SK-N-SH (cell line): Measurements from ENCODE around the gene TBRG4. TPM values are rescaled to one million over a fixed set of nuclear protein-coding genes. Genes with fewer than 3 reads are reported as not detected.

Experiments
- CTCF ChIA-PET: fragments of 300-600, 350-600 bp; formaldehyde crosslinking; extraction: SDS; loops from one replicate; lab custom pipeline; 2021; lab: Yijun Ruan, JAX
- POLR2A ChIA-PET: fragments of 350-600 bp; sonication (Branson Sonifier 250); formaldehyde crosslinking; extraction: SDS; loops from one replicate; lab custom pipeline; 2020; ENCODE audit warnings: antibody characterized with exemption, inconsistent platforms; lab: Yijun Ruan, JAX
- DNase-seq: peaks from one replicate; pipeline ENCODE4 v3.0.0; 2012
- H2AFZ ChIP-seq: fragments of 200-600 bp; sonication (generic); 2 replicates; pipeline ENCODE4 v1.8.1; 2016; ENCODE audit warnings: antibody characterized with exemption, mild to moderate bottlenecking, low read depth
- H3F3A ChIP-seq: fragments of 200-600 bp; sonication (generic); replicated peaks from 2 replicates; pipeline ENCODE3; 2016; ENCODE audit warnings: antibody characterized with exemption, mild to moderate bottlenecking; ENCODE audit not compliant: insufficient read depth
- H3K27ac ChIP-seq, 2 experiments: fragments of 200-500 bp in 1 of 2; fragments of 200-600 bp in 1 of 2; sonication (Bioruptor generic) in 1 of 2; sonication (generic), shearing (Covaris generic) in 1 of 2; 2 replicates each; pipeline versions ENCODE4 v1.5.1 to v1.6.1; 2014 to 2016; ENCODE audit warnings: low read depth in 2 of 2, inconsistent platforms in 1 of 2, low read length in 1 of 2, mild to moderate bottlenecking in 1 of 2, mixed read lengths in 1 of 2
- H3K27me3 ChIP-seq: fragments of 200-600 bp; sonication (generic), shearing (Covaris generic); 2 replicates; pipeline ENCODE4 v1.6.1; 2016; ENCODE audit warnings: mixed run types; ENCODE audit not compliant: insufficient read depth
- H3K36me3 ChIP-seq, 2 experiments: fragments of 200-500 bp in 1 of 2; fragments of 200-600 bp in 1 of 2; sonication (Bioruptor generic) in 1 of 2; sonication (generic) in 1 of 2; replicated peaks in 1 of 2; 2 replicates each; pipeline versions ENCODE3 to v1.5.1; 2014 to 2016; ENCODE audit warnings: low read length in 1 of 2, mild to moderate bottlenecking in 1 of 2; ENCODE audit not compliant: insufficient read depth in 2 of 2, control insufficient read depth in 1 of 2
- H3K4me1 ChIP-seq, 2 experiments: fragments of 200-500 bp in 1 of 2; fragments of 200-600 bp in 1 of 2; sonication (Bioruptor generic) in 1 of 2; sonication (generic), shearing (Covaris generic) in 1 of 2; 2 replicates each; pipeline versions ENCODE4 v1.5.1 to v1.6.1; 2014 to 2016; ENCODE audit warnings: low read depth in 1 of 2, low read length in 1 of 2, mixed run types in 1 of 2; ENCODE audit not compliant: insufficient read depth in 2 of 2, control insufficient read depth in 1 of 2
- H3K4me2 ChIP-seq: fragments of 200-600 bp; sonication (generic), shearing (Covaris generic); 2 replicates; pipeline ENCODE4 v1.6.1; 2017; ENCODE audit warnings: mixed run types
- H3K4me3 ChIP-seq, 2 experiments: fragments of 200-500 bp in 1 of 2; fragments of 200-600 bp in 1 of 2; sonication (Bioruptor generic) in 1 of 2; sonication (generic), shearing (Covaris generic) in 1 of 2; 2 replicates each; pipeline versions ENCODE4 v1.5.1 to v1.8.1; 2014 to 2016; ENCODE audit warnings: low read depth in 2 of 2, inconsistent platforms in 1 of 2, low read length in 1 of 2, mild to moderate bottlenecking in 1 of 2, mixed read lengths in 1 of 2, moderate library complexity in 1 of 2
- H3K79me2 ChIP-seq: fragments of 200-600 bp; sonication (generic); 2 replicates; pipeline ENCODE4 v1.8.1; 2017; ENCODE audit warnings: mild to moderate bottlenecking; ENCODE audit not compliant: insufficient read depth
- H3K9ac ChIP-seq: fragments of 200-600 bp; sonication (generic); 2 replicates; pipeline ENCODE4 v1.6.1; 2017; ENCODE audit warnings: mixed run types
- H3K9me2 ChIP-seq: fragments of 200-600 bp; sonication (generic); 2 replicates; pipeline ENCODE4 v1.6.1; 2017; ENCODE audit warnings: mixed run types
- H3K9me3 ChIP-seq: fragments of 200-600 bp; sonication (generic); 2 replicates; pipeline ENCODE4 v1.6.1; 2017; ENCODE audit warnings: mixed run types, mild to moderate bottlenecking, moderate library complexity
- H4K20me1 ChIP-seq: fragments of 200-600 bp; sonication (generic); 2 replicates; pipeline ENCODE4 v1.6.1; 2017; ENCODE audit warnings: mild to moderate bottlenecking, mixed run types; ENCODE audit not compliant: insufficient read depth
- CHD2 ChIP-seq: fragments of 150-350 bp; IDR thresholded peaks from 2 replicates; pipeline ENCODE4 v1.6.1; 2018; ENCODE audit warnings: low read length; ENCODE audit not compliant: partially characterized antibody
- EZH2phosphoT487 ChIP-seq: fragments of 200-600 bp; sonication (generic); IDR thresholded peaks from 2 replicates; pipeline ENCODE4 v1.6.1; 2017; ENCODE audit warnings: low read depth, mixed run types, mild to moderate bottlenecking, antibody characterized with exemption, moderate library complexity, borderline replicate concordance
- FOSL2 ChIP-seq: IDR thresholded peaks from 2 replicates; pipeline ENCODE4 v1.4.0; 2012; ENCODE audit warnings: low read depth, mild to moderate bottlenecking, moderate library complexity, borderline replicate concordance
- FOXJ3 ChIP-seq: sonication (generic); formaldehyde crosslinking; IDR thresholded peaks from 2 replicates; pipeline ENCODE4 v1.5.1; 2020; ENCODE audit warnings: mild to moderate bottlenecking, missing genetic modification reagents
- GABPA ChIP-seq: IDR thresholded peaks from 2 replicates; pipeline ENCODE4 v1.4.0; 2012; ENCODE audit warnings: low read depth, mild to moderate bottlenecking
- GATA2 ChIP-seq: sonication (generic); formaldehyde crosslinking; IDR thresholded peaks from 2 replicates; pipeline ENCODE4 v1.5.0; 2020; ENCODE audit warnings: mild to moderate bottlenecking, missing genetic modification reagents
- JUND ChIP-seq: IDR thresholded peaks from 2 replicates; pipeline ENCODE4 v1.4.0; 2012
- MEF2A ChIP-seq: IDR thresholded peaks from 2 replicates; pipeline ENCODE4 v1.4.0; 2012; ENCODE audit warnings: low read depth, borderline replicate concordance
- MXI1 ChIP-seq: IDR thresholded peaks from 2 replicates; pipeline ENCODE4 v1.6.1; 2012; ENCODE audit warnings: mild to moderate bottlenecking, low read depth, low read length, improper control_type of control experiment
- POLR2AphosphoS5 ChIP-seq: IDR thresholded peaks from 2 replicates; pipeline ENCODE4 v1.6.1; 2012; ENCODE audit warnings: low read depth, low read length
- RFX5 ChIP-seq: IDR thresholded peaks from 2 replicates; pipeline ENCODE4 v1.6.1; 2012; ENCODE audit warnings: mild to moderate bottlenecking, improper control_type of control experiment, low read length
- RXRA ChIP-seq: IDR thresholded peaks from 2 replicates; pipeline ENCODE4 v1.4.0; 2012; ENCODE audit warnings: low read depth, mild to moderate bottlenecking, borderline replicate concordance
- SIN3A ChIP-seq: IDR thresholded peaks from 2 replicates; pipeline ENCODE4 v1.6.1; 2012; ENCODE audit warnings: low read depth, mild to moderate bottlenecking, low read length, moderate library complexity, borderline replicate concordance
- TAF1 ChIP-seq: IDR thresholded peaks from 2 replicates; pipeline ENCODE4 v1.6.1; 2012; ENCODE audit warnings: low read depth, mild to moderate bottlenecking, low read length, moderate library complexity, borderline replicate concordance
- TEAD4 ChIP-seq: IDR thresholded peaks from 2 replicates; pipeline ENCODE4 v1.4.0; 2012; ENCODE audit warnings: mild to moderate bottlenecking, borderline replicate concordance; ENCODE audit not compliant: insufficient read depth
- YY1 ChIP-seq: IDR thresholded peaks from 2 replicates; pipeline ENCODE4 v1.4.0; 2012; ENCODE audit warnings: low read depth, mild to moderate bottlenecking
- WGBS: methylation state at CpG from one replicate; pipeline ENCODE4 v1.1.6; 2017; ENCODE audit warnings: low lambda C conversion rate; 5-methylcytosine and 5-hydroxymethylcytosine counted together
- polyA plus RNA-seq, 3 experiments: library from polyadenylated mRNA; depleted of rRNA; stranded (reverse); fragments of >200 nt; gene quantifications; 2 replicates each; pipeline ENCODE4 v1.2.3, GENCODE V29; 2012
- TF ChIP-seq, protein P1 (sequence below): fragments of 150-350 bp; IDR thresholded peaks from 2 replicates; pipeline ENCODE4 v1.6.1; 2017; ENCODE audit warnings: antibody characterized with exemption, low read length, low read depth, borderline replicate concordance
- TF ChIP-seq, protein P2 (sequence below): IDR thresholded peaks from 2 replicates; pipeline ENCODE4 v1.6.1; 2012; ENCODE audit warnings: mild to moderate bottlenecking, low read depth, low read length, moderate library complexity

Gene TBRG4
- polyA plus RNA-seq, 1 of the 3 experiments (the other 2 are of a cell fraction) = 76.2 TPM

DNA sequence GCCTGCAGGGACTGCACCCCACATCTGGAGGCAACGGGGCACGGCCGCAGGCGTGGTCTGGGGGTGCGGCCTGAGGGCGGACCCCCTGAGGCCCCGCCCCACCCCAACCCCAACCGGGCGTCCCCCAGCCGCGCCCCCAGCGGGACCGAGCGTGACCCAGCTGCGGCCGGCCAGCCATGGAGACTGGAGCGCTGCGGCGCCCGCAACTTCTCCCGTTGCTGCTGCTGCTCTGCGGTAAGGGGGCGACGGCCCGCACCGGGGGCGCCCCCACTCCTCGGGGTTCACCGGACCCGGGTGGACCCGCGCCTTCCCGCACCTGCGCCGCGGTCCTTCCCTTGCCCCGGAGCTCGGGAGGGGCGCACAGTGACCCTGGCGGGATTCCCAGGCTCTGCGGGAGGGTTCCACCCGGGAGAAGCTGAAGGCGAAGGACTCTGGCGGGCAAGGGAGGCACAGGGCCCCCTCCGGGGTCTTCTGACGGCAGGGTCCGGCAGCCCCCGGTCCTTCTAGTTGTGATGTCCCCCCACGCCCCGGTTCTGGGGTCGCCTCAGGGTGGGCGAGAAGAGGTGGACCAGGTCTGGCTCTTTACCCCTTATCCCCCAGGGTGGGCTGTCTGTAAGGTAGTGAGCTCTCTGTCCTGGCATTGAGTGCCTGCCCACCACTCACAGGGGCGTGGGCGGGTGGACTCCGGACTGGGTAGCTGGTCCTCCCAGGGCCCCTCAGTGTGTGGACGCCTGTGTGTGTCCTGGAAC, 46.3 kb upstream of the TBRG4 start, which contains the start of gene RAMP3:
Gene RAMP3 (plus strand): TSS at position 139 of the 749 bp plus-strand sequence. CDS start 38 bp downstream, at position 177.
- CTCF ChIA-PET = interaction anchor here (0.7 to 14.4 kb wide), 15 partner anchors 10 to 697 kb away, joined by 3 to 201 read pairs (median 5); no protein-coding TSS in a partner anchor
- POLR2A ChIA-PET = interaction anchor here (0.6 kb wide), 1 partner anchor 420 kb away, joined by 4 read pairs; no protein-coding TSS in a partner anchor
- no peak within 1 kb of the TSS; the same call in 1 of the 2 replicates for H3K4me2 ChIP-seq
- no peak within 1 kb of the TSS for H2AFZ ChIP-seq
- WGBS = 28% methylated on average over 23 of the region's 56 CpGs
- H3K27ac ChIP-seq = no peak within 1 kb of the TSS
- no peaks in the 10 kb centered on the region for H3K9me2 ChIP-seq
- no peak within 1 kb of the TSS for H3K9ac ChIP-seq
- peaks cover 29% of the 10 kb centered on the region for H3K27me3 ChIP-seq
- no peaks in the 10 kb centered on the region for H3K9me3 ChIP-seq
- TF ChIP-seq MEF2A (no peak), FOXJ3 (CRISPR knock-in tag) (no peak), POLR2AphosphoS5 (no peak), GATA2 (CRISPR knock-in tag) (no peak), RFX5 (no peak), SIN3A (no peak), YY1 (no peak), FOSL2 (no peak), TEAD4 (no peak), JUND (no peak), TAF1 (no peak)
- TF ChIP-seq, protein P1, sequence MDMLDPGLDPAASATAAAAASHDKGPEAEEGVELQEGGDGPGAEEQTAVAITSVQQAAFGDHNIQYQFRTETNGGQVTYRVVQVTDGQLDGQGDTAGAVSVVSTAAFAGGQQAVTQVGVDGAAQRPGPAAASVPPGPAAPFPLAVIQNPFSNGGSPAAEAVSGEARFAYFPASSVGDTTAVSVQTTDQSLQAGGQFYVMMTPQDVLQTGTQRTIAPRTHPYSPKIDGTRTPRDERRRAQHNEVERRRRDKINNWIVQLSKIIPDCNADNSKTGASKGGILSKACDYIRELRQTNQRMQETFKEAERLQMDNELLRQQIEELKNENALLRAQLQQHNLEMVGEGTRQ = no peak
- H4K20me1 ChIP-seq = no peaks in the 10 kb centered on the region
- H3K4me1 ChIP-seq = peaks cover 0 to 14% of the 10 kb centered on the region in 2 experiments; a peak in 1 of 4 replicates
- H3K79me2 ChIP-seq = no peaks in the 10 kb centered on the region
- DNase-seq = peak; percentile 88
- H3F3A ChIP-seq = peaks cover 3% of the 10 kb centered on the region
- H3K4me3 ChIP-seq = peak within 1 kb of the TSS in 1 of 2 experiments; percentile 35; a peak in 1 of 4 replicates
- no peaks in the 10 kb centered on the region for H3K36me3 ChIP-seq

DNA sequence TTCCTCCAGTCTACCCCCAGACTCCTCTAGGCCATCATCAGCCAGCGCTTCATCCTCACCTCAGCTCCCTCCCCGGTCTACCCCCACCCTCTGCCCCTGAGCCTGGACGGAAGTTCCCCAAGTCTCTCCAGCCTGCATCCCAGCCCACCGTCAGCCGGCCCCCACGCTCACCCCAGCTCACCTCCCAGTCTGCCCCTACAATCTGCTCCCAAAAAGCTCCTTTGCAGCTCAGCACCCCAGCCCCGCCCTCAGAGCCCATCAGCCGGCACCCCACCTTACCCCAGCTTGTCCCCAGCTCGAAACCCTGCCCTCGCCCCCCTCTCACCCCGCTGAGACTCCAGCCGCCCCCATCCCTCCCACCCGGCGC, 45.8 kb upstream of the TBRG4 start:
- POLR2A ChIA-PET = interaction anchor here (0.6 kb wide), 1 partner anchor 421 kb away, joined by 4 read pairs; no protein-coding TSS in a partner anchor

More for the DNA sequence above, 45.8 kb upstream of the TBRG4 start:
- no peak overlapping the region; the same call in 1 of the 2 replicates for H3K4me2 ChIP-seq
- no peak for TF ChIP-seq EZH2phosphoT487
- TF ChIP-seq GABPA = no peak
- no peak for TF ChIP-seq RXRA
- no peak for TF ChIP-seq MXI1
- TF ChIP-seq, protein P2, sequence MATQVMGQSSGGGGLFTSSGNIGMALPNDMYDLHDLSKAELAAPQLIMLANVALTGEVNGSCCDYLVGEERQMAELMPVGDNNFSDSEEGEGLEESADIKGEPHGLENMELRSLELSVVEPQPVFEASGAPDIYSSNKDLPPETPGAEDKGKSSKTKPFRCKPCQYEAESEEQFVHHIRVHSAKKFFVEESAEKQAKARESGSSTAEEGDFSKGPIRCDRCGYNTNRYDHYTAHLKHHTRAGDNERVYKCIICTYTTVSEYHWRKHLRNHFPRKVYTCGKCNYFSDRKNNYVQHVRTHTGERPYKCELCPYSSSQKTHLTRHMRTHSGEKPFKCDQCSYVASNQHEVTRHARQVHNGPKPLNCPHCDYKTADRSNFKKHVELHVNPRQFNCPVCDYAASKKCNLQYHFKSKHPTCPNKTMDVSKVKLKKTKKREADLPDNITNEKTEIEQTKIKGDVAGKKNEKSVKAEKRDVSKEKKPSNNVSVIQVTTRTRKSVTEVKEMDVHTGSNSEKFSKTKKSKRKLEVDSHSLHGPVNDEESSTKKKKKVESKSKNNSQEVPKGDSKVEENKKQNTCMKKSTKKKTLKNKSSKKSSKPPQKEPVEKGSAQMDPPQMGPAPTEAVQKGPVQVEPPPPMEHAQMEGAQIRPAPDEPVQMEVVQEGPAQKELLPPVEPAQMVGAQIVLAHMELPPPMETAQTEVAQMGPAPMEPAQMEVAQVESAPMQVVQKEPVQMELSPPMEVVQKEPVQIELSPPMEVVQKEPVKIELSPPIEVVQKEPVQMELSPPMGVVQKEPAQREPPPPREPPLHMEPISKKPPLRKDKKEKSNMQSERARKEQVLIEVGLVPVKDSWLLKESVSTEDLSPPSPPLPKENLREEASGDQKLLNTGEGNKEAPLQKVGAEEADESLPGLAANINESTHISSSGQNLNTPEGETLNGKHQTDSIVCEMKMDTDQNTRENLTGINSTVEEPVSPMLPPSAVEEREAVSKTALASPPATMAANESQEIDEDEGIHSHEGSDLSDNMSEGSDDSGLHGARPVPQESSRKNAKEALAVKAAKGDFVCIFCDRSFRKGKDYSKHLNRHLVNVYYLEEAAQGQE = no peak
- TF ChIP-seq CHD2 = no peak
- no peak overlapping the region for H3K9ac ChIP-seq
- no peaks in the 10 kb centered on the region for H3K9me3 ChIP-seq
- H3K27ac ChIP-seq = no peak overlapping the region
- H3K79me2 ChIP-seq = no peaks in the 10 kb centered on the region
- CTCF ChIA-PET = interaction anchor here (1.2 to 14.4 kb wide), 12 partner anchors 10 to 697 kb away, joined by 3 to 201 read pairs (median 6); no protein-coding TSS in a partner anchor
- H3K4me1 ChIP-seq = peaks cover 0 to 14% of the 10 kb centered on the region in 2 experiments; a peak in 1 of 4 replicates
- H3F3A ChIP-seq = peaks cover 3% of the 10 kb centered on the region
- no peaks in the 10 kb centered on the region for H3K9me2 ChIP-seq
- no peaks in the 10 kb centered on the region for H4K20me1 ChIP-seq
- no peaks in the 10 kb centered on the region for H3K36me3 ChIP-seq
- DNase-seq = no peak
- 14% methylated on average over 14 of the region's 14 CpGs for WGBS
- H3K4me3 ChIP-seq = peak overlapping the region in 1 of 2 experiments; percentile 35; a peak in 1 of 4 replicates
- H3K27me3 ChIP-seq = peaks cover 29% of the 10 kb centered on the region
- H2AFZ ChIP-seq = no peak overlapping the region
